ENCODE measurements around the gene HFE.

HFE gene

GRCh38 chr6:26124781-26125685 lies 37.8 kb downstream of the HFE start:
- H3K27ac Mint-ChIP-seq: peak overlapping the region; percentile 100
- peak; percentile 49 for DNase-seq

GRCh38 chr6:26126394-26127235 lies 39.4 kb downstream of the HFE start:
- Mint-ChIP-seq H3K27me3 (peaks cover 8% of the 10 kb centered on the region), H3K4me1 (peaks cover 48% of the 10 kb centered on the region), H3K9me3 (peaks cover 2% of the 10 kb centered on the region), H3K4me3 (peak overlapping the region; percentile 99), H3K27ac (peak overlapping the region; percentile 100), H3K36me3 (peaks cover 59% of the 10 kb centered on the region)
- no peak for DNase-seq
- CTCF ChIA-PET: interaction anchor here (0.6 to 1.3 kb wide), 2 partner anchors 32 to 61 kb away, joined by 3 to 4 read pairs; a partner anchor contains a TSS

More at GRCh38 chr6:26124781-26125685, 37.8 kb downstream of the HFE start:
- H3K27me3 Mint-ChIP-seq: peaks cover 8% of the 10 kb centered on the region
- peaks cover 52% of the 10 kb centered on the region for H3K4me1 Mint-ChIP-seq
- peaks cover 58% of the 10 kb centered on the region for H3K36me3 Mint-ChIP-seq
- CTCF ChIA-PET: interaction anchor here (1.4 kb wide), 1 partner anchor 34 kb away, joined by 4 read pairs; a partner anchor contains a TSS
- peaks cover 2% of the 10 kb centered on the region for H3K9me3 Mint-ChIP-seq
- H3K4me3 Mint-ChIP-seq: peak overlapping the region; percentile 99

DNA sequence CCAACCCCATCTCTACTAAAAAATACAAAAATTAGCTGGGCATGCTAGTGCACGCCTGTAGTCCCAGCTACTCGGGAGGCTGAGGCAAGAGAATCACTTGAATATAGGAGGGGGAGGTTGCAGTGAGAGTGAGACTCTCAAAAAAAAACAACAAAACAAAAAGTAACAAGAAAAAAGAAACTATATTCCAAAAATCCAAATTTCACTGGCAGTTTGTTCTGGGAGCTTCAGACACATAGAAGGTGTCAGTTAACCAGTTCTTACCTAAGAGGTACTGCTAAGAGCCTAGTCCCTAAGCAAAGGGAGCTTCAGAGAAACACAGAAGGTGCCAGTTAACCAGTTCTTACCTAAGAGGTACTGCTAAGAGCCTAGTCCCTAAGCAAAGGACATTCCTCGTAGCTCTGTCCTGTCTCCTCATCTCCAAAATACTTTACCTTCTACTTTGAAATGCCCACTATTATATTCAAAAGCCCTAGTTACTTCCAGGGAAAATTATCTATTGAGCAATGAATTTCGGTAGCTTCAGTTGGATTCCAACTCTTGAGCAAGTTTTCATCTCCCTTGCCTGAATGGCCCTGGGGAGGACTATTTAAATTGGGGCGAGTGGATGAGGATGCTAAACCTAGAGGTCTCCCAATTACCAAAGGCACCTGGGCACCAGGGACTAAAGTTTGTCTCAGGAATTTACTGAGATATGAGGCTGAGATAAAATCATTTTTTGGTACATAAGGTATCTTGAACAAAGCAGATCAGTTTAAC lies 41.0 kb downstream of the HFE start:
- Mint-ChIP-seq H3K4me1 (peaks cover 43% of the 10 kb centered on the region), H3K9me3 (peaks cover 2% of the 10 kb centered on the region), H3K27me3 (peaks cover 8% of the 10 kb centered on the region), H3K36me3 (peaks cover 69% of the 10 kb centered on the region), H3K4me3 (peak overlapping the region; percentile 99), H3K27ac (peak overlapping the region; percentile 70)
- CTCF ChIA-PET: interaction anchor here (1.5 kb wide), 1 partner anchor 30 kb away, joined by 3 read pairs; a partner anchor contains a TSS
- no peak for DNase-seq

GRCh38 chr6:26129656-26130055 lies 42.4 kb downstream of the HFE start:
- Mint-ChIP-seq H3K4me3 (peak overlapping the region; percentile 19), H3K4me1 (peaks cover 39% of the 10 kb centered on the region), H3K27ac (no peak overlapping the region), H3K9me3 (peaks cover 2% of the 10 kb centered on the region), H3K36me3 (peaks cover 65% of the 10 kb centered on the region), H3K27me3 (peaks cover 4% of the 10 kb centered on the region)
- CTCF ChIA-PET: no interaction called here
- DNase-seq: no peak

- CTCF ChIA-PET: no interaction called here
- Mint-ChIP-seq H3K36me3 (peaks cover 59% of the 10 kb centered on the region), H3K27ac (no peak overlapping the region), H3K9me3 (peaks cover 2% of the 10 kb centered on the region), H3K4me1 (peaks cover 39% of the 10 kb centered on the region), H3K4me3 (no peak overlapping the region), H3K27me3 (peaks cover under 1% of the 10 kb centered on the region)
- DNase-seq: no peak
Observed at GRCh38 chr6:26130581-26131249, 43.5 kb downstream of the HFE start.

GRCh38 chr6:26131618-26132017 lies 44.4 kb downstream of the HFE start:
- Mint-ChIP-seq H3K4me3 (no peak overlapping the region), H3K4me1 (peaks cover 43% of the 10 kb centered on the region)

DNA sequence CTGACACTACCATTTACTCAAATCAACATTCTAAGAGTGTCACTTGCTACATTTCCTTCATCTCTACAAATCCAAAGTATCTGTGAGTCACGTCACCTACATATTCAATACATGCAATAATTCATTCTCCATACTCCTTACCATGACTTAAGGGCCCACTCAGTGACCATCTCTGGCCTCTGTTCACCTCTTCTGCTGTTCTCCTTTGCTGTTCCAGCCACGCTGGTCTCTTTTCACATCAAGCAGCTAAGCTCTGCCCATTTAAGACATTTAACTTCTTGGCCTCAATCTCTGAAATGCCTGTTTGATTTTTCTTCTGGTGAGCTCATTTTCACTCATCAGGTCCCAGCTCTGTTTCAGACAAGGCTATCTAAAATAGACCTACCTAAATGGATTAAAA lies 46.5 kb downstream of the HFE start:
- no peak overlapping the region for H3K4me3 Mint-ChIP-seq
- H3K9me3 Mint-ChIP-seq: peaks cover 2% of the 10 kb centered on the region
- no peaks in the 10 kb centered on the region for H3K27me3 Mint-ChIP-seq
- peaks cover 27% of the 10 kb centered on the region for H3K4me1 Mint-ChIP-seq
- no peak overlapping the region for H3K27ac Mint-ChIP-seq
- no peak for DNase-seq
- CTCF ChIA-PET: no interaction called here
- peaks cover 50% of the 10 kb centered on the region for H3K36me3 Mint-ChIP-seq

More at GRCh38 chr6:26131618-26132017, 44.4 kb downstream of the HFE start:
- CTCF ChIA-PET: no interaction called here
- DNase-seq: no peak
- Mint-ChIP-seq H3K36me3 (peaks cover 55% of the 10 kb centered on the region), H3K9me3 (peaks cover 2% of the 10 kb centered on the region), H3K27ac (no peak overlapping the region), H3K27me3 (no peaks in the 10 kb centered on the region)

DNA sequence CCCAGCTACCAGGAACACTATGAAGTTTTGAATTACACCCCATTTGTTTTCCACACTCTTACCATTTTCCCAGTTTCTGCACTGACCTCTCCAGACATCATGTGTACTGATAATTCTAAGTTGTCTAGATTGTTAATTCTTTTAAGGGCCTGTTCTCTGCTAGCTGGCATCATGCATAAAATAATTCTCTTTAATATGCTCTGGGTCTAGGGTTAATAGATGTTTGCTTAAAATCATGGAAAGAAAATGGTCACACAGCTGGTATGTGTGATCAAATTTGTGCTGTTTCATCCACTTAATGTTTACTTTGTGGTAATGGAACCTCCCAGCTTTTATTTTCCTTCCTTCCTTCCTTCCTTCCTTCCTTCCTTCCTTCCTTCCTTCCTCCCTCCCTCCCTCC lies 49.1 kb downstream of the HFE start:
- Mint-ChIP-seq H3K4me3 (no peak overlapping the region), H3K36me3 (peaks cover 50% of the 10 kb centered on the region), H3K9me3 (no peaks in the 10 kb centered on the region), H3K27me3 (no peaks in the 10 kb centered on the region), H3K4me1 (peaks cover 18% of the 10 kb centered on the region), H3K27ac (no peak overlapping the region)
- no peak for DNase-seq
- CTCF ChIA-PET: interaction anchor here (0.7 kb wide), 1 partner anchor 40 kb away, joined by 3 read pairs; no protein-coding TSS in a partner anchor

DNA sequence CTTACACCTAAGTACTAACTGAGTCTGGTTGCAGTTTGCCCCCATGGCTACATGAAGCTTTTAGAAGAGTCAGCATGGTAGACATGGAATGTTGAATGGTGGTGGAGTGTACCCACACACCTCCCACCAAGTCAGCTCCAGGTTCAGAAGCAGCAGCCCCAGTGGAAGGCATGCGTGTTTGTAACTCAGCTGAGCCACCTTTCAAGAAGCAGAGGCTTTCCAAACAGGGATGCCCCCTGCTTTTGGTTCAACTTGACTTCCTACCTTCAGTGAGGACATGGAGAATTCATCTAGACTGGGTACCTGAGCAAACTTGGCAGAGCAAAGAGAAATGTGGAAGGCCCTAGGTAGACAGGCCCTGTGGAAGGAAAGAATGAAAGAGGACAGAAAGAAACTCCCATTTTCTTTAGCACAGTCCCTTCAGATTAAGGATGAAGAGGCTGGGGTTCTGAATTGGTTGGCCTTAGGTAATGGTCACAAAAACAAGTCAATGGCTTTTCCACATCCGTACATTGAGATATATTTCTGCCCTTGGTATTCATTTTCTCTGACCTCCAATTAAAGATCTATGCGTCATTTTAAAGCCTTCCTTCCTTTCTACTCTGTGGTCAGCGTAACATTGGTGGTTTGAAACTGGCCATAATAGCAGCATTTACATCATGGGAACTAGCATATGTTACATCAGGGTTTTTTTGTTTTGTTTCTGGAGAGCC lies 53.2 kb downstream of the HFE start:
- Mint-ChIP-seq H3K36me3 (peaks cover 29% of the 10 kb centered on the region), H3K4me3 (no peak overlapping the region), H3K27ac (no peak overlapping the region), H3K9me3 (no peaks in the 10 kb centered on the region), H3K27me3 (no peaks in the 10 kb centered on the region), H3K4me1 (peaks cover 13% of the 10 kb centered on the region)
- DNase-seq: no peak
- CTCF ChIA-PET: no interaction called here

DNA sequence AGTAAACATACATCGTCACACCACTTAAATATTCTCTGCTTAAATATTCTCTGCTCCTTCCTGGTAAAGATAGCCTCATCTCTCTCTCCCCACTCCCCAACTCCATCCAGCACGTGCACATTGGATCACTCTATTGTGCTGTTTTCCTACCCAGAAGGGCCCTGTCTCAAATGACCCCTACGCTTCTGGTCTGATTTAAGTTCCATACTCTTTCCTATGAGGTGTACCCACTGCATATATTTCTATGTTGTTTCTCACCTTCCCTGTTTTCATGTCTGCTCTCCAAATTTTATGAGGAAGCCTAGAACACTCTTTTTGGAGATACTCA lies 53.7 kb downstream of the HFE start:
- DNase-seq: no peak
- Mint-ChIP-seq H3K27ac (no peak overlapping the region), H3K27me3 (no peaks in the 10 kb centered on the region), H3K4me1 (peaks cover 11% of the 10 kb centered on the region), H3K9me3 (no peaks in the 10 kb centered on the region), H3K36me3 (peaks cover 28% of the 10 kb centered on the region), H3K4me3 (no peak overlapping the region)
- CTCF ChIA-PET: no interaction called here

- Mint-ChIP-seq H3K9me3 (no peaks in the 10 kb centered on the region), H3K4me1 (peaks cover 6% of the 10 kb centered on the region)
- CTCF ChIA-PET: no interaction called here
Observed at GRCh38 chr6:26141378-26141904, 54.2 kb downstream of the HFE start.

GRCh38 chr6:26142026-26142425 lies 54.8 kb downstream of the HFE start:
- Mint-ChIP-seq H3K36me3 (peaks cover 21% of the 10 kb centered on the region), H3K4me3 (no peak overlapping the region), H3K4me1 (peaks cover 2% of the 10 kb centered on the region), H3K9me3 (no peaks in the 10 kb centered on the region), H3K27ac (no peak overlapping the region), H3K27me3 (no peaks in the 10 kb centered on the region)
- no peak for DNase-seq
- CTCF ChIA-PET: interaction anchor here (1.0 kb wide), 1 partner anchor 10 kb away, joined by 3 read pairs; no protein-coding TSS in a partner anchor

More at GRCh38 chr6:26141378-26141904, 54.2 kb downstream of the HFE start:
- no peak overlapping the region for H3K27ac Mint-ChIP-seq
- H3K4me3 Mint-ChIP-seq: no peak overlapping the region
- DNase-seq: no peak
- H3K27me3 Mint-ChIP-seq: no peaks in the 10 kb centered on the region
- H3K36me3 Mint-ChIP-seq: peaks cover 24% of the 10 kb centered on the region
